A204.1 (cell line): ENCODE data around the gene ZNF497.
"Not testable (repeated sequence)": the region's sequence is repeated elsewhere in the genome, so short reads cannot be mapped to it uniquely, and the experiment has no call there.

Experiments used
- FAIRE-seq: peaks from 2 replicates; lab custom pipeline; 2012; peaks lifted over from hg19 to GRCh38; lab: Jason Lieb, UNC

ZNF497 gene

GRCh38 chr19:58366585-58367430 lies 4.3 kb upstream of the ZNF497 start:
- no peak for FAIRE-seq

- no peak for FAIRE-seq
Measured at GRCh38 chr19:58364146-58364545, 1.6 kb upstream of the ZNF497 start.

- no peak for FAIRE-seq
Measured at GRCh38 chr19:58361900-58362271, 665 bp downstream of the ZNF497 start.

GRCh38 chr19:58357481-58358145 lies 4.9 kb downstream of the ZNF497 start:
- no peak for FAIRE-seq

GRCh38 chr19:58356766-58357480 lies 5.6 kb downstream of the ZNF497 start:
- no peak for FAIRE-seq

- FAIRE-seq, result no peak
Measured at GRCh38 chr19:58355908-58356765, 6.4 kb downstream of the ZNF497 start.

GRCh38 chr19:58355215-58355796 lies 7.2 kb downstream of the ZNF497 start:
- no peak for FAIRE-seq

GRCh38 chr19:58354478-58355030 lies 8.0 kb downstream of the ZNF497 start:
- no peak for FAIRE-seq

GRCh38 chr19:58353717-58354477 lies 8.7 kb downstream of the ZNF497 start:
- no peak for FAIRE-seq

- no peak for FAIRE-seq
Measured at GRCh38 chr19:58352760-58353671, 9.5 kb downstream of the ZNF497 start, which contains the start of gene A1BG. A1BG (minus strand) TSS chr19:58353492; CDS start chr19:58353437, 55 bp downstream.

- FAIRE-seq, result no peak
Measured at GRCh38 chr19:58351990-58352755, 10.4 kb downstream of the ZNF497 start.

GRCh38 chr19:58351558-58351878 lies 11.0 kb downstream of the ZNF497 start:
- FAIRE-seq, result no peak

GRCh38 chr19:58350871-58351557 lies 11.5 kb downstream of the ZNF497 start:
- no peak for FAIRE-seq

GRCh38 chr19:58350001-58350861 lies 12.3 kb downstream of the ZNF497 start:
- no peak for FAIRE-seq

GRCh38 chr19:58349590-58349989 lies 13.0 kb downstream of the ZNF497 start:
- no peak for FAIRE-seq

GRCh38 chr19:58348080-58348479 lies 14.5 kb downstream of the ZNF497 start:
- not testable (repeated sequence) for FAIRE-seq
